SH-SY5Y (cell line): Measurements from ENCODE around the gene BTN1A1.

Experiments used
- GATA2 ChIP-seq: IDR thresholded peaks from 2 replicates; pipeline ENCODE4 v1.6.1; 2011; ENCODE audit warnings: mild to moderate bottlenecking, low read depth, low read length
- GATA3 ChIP-seq: IDR thresholded peaks from 2 replicates; pipeline ENCODE4 v1.6.1; 2011; ENCODE audit warnings: low read depth, mild to moderate bottlenecking, low read length, moderate library complexity

DNA sequence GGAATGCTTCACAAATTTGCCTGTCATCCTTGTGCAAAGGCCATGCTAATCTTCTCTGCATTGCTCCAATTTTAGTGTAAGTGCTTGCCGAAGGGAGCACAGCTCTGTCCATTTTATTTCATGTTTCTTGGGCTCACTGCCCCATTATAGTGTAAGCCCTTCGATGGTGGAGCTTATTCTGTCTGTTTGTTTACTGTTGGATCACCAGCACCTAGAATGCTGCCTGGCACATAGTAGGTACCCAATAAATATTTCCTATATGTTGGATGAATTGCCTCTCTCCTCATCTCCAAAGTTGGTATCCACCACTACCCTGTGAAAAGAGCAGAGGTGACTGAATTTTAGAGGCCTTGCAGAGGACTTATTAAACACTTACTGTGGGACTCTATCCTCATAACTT is 19.3 kb downstream of the BTN1A1 start:
- no peak for TF ChIP-seq GATA3
- TF ChIP-seq GATA2, result no peak
